Tibial artery (tissue), 4 donors: ENCODE data around the gene SRPK2.

ENCODE experiments used
- DNase-seq, 2 donors: peaks; one replicate each; pipeline ENCODE4 v3.0.0-alpha.2; 2019
- H3K27ac ChIP-seq, 2 donors: fragments of 200-600 bp; sonication (generic) in 1 of 2; 1 replicate in 1 of 2; 2 replicates in 1 of 2; pipeline ENCODE4 v1.5.1; 2018 to 2019; ENCODE audit warnings: mild to moderate bottlenecking in 1 of 2
- H3K27me3 ChIP-seq, 2 donors: fragments of 200-600 bp; sonication (generic) in 1 of 2; one replicate each; pipeline versions ENCODE4 v1.5.1 to v1.6.0; 2016 to 2019
- H3K36me3 ChIP-seq, 3 donors: fragments of 200-600 bp; sonication (generic) in 2 of 3; one replicate each; pipeline ENCODE4 v1.5.1; 2016 to 2019; ENCODE audit warnings: mild to moderate bottlenecking in 2 of 3
- H3K4me1 ChIP-seq, 4 donors: fragments of 200-600 bp; sonication (generic) in 2 of 4; 1 replicate in 3 of 4; 2 replicates in 1 of 4; pipeline ENCODE4 v1.5.1; 2016 to 2019
- H3K4me3 ChIP-seq, 2 donors: fragments of 200-600 bp; sonication (generic) in 1 of 2; 1 replicate in 1 of 2; 2 replicates in 1 of 2; pipeline ENCODE4 v1.5.1; 2018 to 2019; ENCODE audit warnings: mild to moderate bottlenecking in 2 of 2
- H3K9me3 ChIP-seq, 3 donors: fragments of 200-600 bp; sonication (generic) in 1 of 3; one replicate each; pipeline ENCODE4 v1.5.1; 2016 to 2019
- CTCF ChIP-seq, 2 experiments: fragments of 200-600 bp in 1 of 2; fragments of 450-650 bp in 1 of 2; IDR thresholded peaks; one replicate each; pipeline ENCODE4 v1.5.1; 2017 to 2019; ENCODE audit warnings: antibody characterized with exemption in 2 of 2, mild to moderate bottlenecking in 1 of 2, moderate library complexity in 1 of 2
- intact Hi-C: fragments of 100-400 bp; cut with DNase I; formaldehyde crosslinking; loops from one replicate; pipeline ENCODE4 v1.15.0; 2023; ENCODE audit warnings: low total_unique reads

The SRPK2 gene

GRCh38 chr7:105191331-105191730, 197.4 kb downstream of the SRPK2 start:
- Histone ChIP-seq H3K27ac (no peak overlapping the region), H3K27me3 (no peaks in the 10 kb centered on the region), H3K4me3 (no peak overlapping the region), H3K36me3 (no peaks in the 10 kb centered on the region), H3K9me3 (no peaks in the 10 kb centered on the region), H3K4me1 (no peaks in the 10 kb centered on the region)
- intact Hi-C loops: no loop called here
- TF ChIP-seq CTCF (IDR thresholded peaks at IDR 0.05): no peak
- no peak for DNase-seq

GRCh38 chr7:105189859-105190492, 198.7 kb downstream of the SRPK2 start:
- DNase-seq: no peak
- Histone ChIP-seq H3K27ac (no peak overlapping the region), H3K9me3 (no peaks in the 10 kb centered on the region), H3K4me3 (no peak overlapping the region), H3K4me1 (peaks cover 0 to 3% (median 0%) of the 10 kb centered on the region in 4 donors), H3K27me3 (no peaks in the 10 kb centered on the region), H3K36me3 (no peaks in the 10 kb centered on the region)
- no peak for TF ChIP-seq CTCF (IDR thresholded peaks at IDR 0.05)
- intact Hi-C loops: no loop called here

- H3K27ac ChIP-seq: no peak overlapping the region
- no peaks in the 10 kb centered on the region for H3K27me3 ChIP-seq
- intact Hi-C loops: no loop called here
- TF ChIP-seq CTCF (IDR thresholded peaks at IDR 0.05): no peak
- DNase-seq: no peak
- H3K9me3 ChIP-seq: no peaks in the 10 kb centered on the region
- no peaks in the 10 kb centered on the region for H3K36me3 ChIP-seq
- peaks cover 0 to 3% (median 0%) of the 10 kb centered on the region in 4 donors for H3K4me1 ChIP-seq
- no peak overlapping the region for H3K4me3 ChIP-seq
These were observed 200.5 kb downstream of the SRPK2 start for GRCh38 chr7:105188201-105188600.

GRCh38 chr7:105187302-105188169, 201.2 kb downstream of the SRPK2 start:
- H3K9me3 ChIP-seq: no peaks in the 10 kb centered on the region
- no peaks in the 10 kb centered on the region for H3K36me3 ChIP-seq
- no peak overlapping the region for H3K27ac ChIP-seq
- H3K27me3 ChIP-seq: no peaks in the 10 kb centered on the region
- H3K4me1 ChIP-seq: peaks cover 0 to 3% (median 0%) of the 10 kb centered on the region in 4 donors
- intact Hi-C loops: no loop called here
- DNase-seq: no peak
- no peak for TF ChIP-seq CTCF (IDR thresholded peaks at IDR 0.05)
- no peak overlapping the region for H3K4me3 ChIP-seq

GRCh38 chr7:105185290-105186010, 203.3 kb downstream of the SRPK2 start:
- no peaks in the 10 kb centered on the region for H3K27me3 ChIP-seq

More at GRCh38 chr7:105185290-105186010, 203.3 kb downstream of the SRPK2 start:
- no peak for DNase-seq
- Histone ChIP-seq H3K36me3 (no peaks in the 10 kb centered on the region), H3K4me1 (peaks cover 0 to 3% (median 0%) of the 10 kb centered on the region in 4 donors), H3K9me3 (no peaks in the 10 kb centered on the region), H3K4me3 (no peak overlapping the region), H3K27ac (no peak overlapping the region)
- TF ChIP-seq CTCF (IDR thresholded peaks at IDR 0.05): no peak
- intact Hi-C loops: no loop called here
